Right lobe of liver (tissue), 4 donors: ENCODE results near the gene ERGIC2.

ENCODE experiments used
- CTCF ChIP-seq, 4 donors: fragments of 200-600 bp in 3 of 4; fragments of 450-650 bp in 1 of 4; IDR thresholded peaks; one replicate each; pipeline versions ENCODE4 v1.5.1 to v1.8.0; 2016 to 2022; ENCODE audit warnings: antibody characterized with exemption in 4 of 4, mild to moderate bottlenecking in 2 of 4
- POLR2A ChIP-seq: fragments of 450-650 bp; IDR thresholded peaks from one replicate; pipeline ENCODE4 v1.6.1; 2017; ENCODE audit warnings: antibody characterized with exemption, mild to moderate bottlenecking
- donor health status: DM: no; HTN: no; CAD: no.
- donor health status: DM: no; HTN: no; CAD: no.
- donor health status: DM: no; HTN: yes; CAD: no.

- TF ChIP-seq CTCF (IDR thresholded peaks at IDR 0.05) (no peak), POLR2A (no peak)
These were observed 8.4 kb upstream of the ERGIC2 start for GRCh38 chr12:29389295-29389919.
